Activated CD4-positive, CD25-positive, alpha-beta regulatory T cell (primary cell): ENCODE results near the gene ZNF615.
"Not testable (repeated sequence)": the region's sequence is repeated elsewhere in the genome, so short reads cannot be mapped to it uniquely, and the experiment has no call there.

Experiments
- DNase-seq, 4 experiments: peaks; one replicate each; lab custom pipeline; 2025; lab: John Stamatoyannopoulos, UW

ZNF615 gene

DNA sequence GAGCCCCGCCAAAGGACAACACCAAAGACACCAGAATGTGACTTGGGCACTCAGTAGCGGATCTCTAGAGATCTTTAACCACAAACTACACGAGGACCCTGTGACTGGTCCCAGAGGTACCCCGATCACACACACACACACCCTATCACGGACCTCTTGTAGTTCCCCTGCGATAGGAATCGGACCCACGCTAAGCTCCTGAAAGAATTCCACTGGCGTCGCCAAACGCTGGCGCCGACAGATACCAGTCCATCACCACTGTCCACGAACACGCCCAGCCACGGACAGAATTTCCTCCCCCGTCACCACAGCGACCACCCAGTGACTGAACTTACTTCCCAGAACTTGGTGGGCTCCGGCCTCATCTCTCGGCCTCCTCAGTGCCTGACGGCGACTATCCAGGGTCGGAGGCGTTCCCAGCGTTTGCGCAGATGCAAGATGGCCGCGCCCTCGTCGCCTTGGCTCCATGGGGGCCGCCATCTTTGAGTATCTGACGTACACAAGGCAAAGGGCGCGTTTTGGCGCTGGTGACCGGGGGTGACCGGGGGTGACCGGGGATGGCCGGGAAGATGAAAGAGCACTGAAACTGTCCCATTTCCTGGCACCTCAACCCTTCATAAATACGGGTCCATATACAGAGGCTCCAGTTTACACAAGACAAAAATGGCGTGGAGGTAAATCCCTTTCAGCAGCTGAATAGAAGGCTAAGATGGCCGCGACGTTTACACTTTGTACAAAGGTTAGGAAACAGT is at the start of gene ZNF615:
Gene ZNF615 (minus strand): TSS at position 406 of the 752 bp plus-strand sequence. CDS start 4,500 bp downstream, outside the sequence.
- peak; percentile 67 to 76 (median 69) for DNase-seq

DNA sequence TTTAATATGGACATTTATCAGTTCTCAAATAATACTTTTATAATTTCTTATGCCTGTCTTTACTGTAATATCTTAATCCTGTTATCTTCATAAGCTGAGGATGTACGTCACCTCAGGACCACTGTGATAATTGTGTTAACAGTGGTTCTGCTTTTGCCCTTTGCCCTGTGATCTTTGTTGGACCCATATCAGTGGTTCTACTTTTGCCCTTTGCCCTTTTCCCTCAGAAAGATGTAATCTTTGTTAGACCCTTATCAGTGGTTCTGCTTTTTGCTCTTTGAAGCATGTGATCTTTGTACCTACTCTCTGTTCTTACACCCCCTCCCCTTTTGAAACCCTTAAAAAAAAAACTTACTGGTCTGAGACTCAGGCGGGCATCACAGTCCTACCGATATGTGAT is 48.5 kb upstream of the ZNF615 start:
- DNase-seq, result not testable (repeated sequence)

DNA sequence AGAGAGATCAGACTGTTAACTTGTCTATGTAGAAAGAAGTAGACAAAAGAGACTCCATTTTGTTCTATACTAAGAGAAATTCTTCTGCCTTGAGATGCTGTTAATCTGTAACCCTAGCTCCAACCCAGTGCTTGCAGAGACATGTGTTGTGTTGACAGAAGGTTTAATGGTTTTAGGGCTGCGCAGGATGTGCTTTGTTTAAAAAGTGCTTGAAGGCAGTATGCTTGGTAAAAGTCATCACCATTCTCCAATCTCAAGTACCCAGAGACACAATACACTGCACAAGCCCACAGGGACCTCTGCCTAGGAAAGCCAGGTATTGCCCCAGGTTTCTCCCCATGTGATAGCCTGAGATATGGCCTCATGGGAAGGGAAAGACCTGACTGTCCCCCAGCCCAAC is 43.7 kb upstream of the ZNF615 start:
- not testable (repeated sequence) for DNase-seq

DNA sequence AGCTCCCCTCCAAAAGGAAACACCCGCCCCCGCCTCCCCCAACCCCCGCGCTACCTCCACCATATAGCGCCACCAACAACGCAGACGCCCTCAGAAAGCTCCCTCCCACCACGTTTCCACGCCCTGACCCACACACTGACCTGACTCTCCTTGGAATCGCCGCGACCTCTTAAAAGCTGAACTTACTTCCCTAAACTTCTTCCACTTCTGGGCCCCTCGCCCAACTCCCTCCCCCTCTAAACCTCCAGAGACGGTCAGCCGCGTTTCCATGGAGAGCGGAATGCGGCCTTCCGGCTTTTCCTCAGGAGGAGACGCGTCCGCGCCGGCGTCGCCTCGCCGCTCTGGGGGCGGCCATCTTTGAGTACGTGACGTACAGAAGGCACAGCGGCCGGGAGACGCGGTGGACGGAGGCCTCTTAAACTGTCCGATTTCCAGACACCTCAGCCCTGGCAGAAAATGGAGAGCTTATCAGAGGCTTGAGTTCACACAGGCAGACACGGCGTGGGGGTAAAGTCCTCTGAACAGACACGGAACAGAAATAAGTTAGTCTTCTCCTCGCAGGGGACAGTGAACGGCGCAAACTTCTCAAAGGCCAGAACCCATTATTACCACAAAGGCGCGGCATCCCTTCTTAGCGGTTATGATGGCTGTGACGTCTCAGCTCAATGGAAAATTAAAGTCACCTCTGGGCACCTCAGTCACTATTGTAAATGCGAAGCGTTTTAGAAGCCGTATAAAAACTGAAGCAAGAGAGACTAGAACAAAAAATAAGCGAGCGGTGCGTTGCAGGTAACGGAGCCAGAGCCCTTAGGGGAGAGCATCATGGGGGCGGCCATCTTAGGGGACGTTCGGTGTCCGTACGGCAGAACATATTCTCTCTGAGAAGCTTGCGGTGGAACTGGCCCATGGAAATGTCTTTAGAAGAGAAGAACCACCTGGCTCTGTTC is 40.8 kb upstream of the ZNF615 start, which contains the start of gene ZNF432:
Gene ZNF432 (minus strand): TSS at position 284 of the 947 bp plus-strand sequence. CDS start 1,970 bp downstream, outside the sequence.
- peak; percentile 57 to 70 (median 60) for DNase-seq

DNA sequence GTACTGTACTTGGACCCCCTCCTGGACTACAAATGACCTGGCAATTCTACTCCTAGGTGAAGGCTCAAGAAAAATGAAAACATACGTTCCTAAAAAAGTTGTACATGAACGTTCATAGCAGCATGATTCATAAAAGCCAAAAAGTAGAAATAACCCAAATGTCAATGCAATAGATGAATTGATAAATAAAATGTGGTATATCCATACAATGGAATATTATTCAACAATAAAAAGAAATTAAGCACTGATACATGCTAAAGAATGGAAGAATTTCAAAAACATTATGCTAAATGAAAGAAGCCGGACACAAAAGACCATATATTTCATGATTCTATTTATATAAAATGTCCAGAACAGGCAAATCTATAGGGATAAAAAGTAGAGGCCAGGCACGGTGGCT is 31.2 kb upstream of the ZNF615 start:
- DNase-seq, result no peak

DNA sequence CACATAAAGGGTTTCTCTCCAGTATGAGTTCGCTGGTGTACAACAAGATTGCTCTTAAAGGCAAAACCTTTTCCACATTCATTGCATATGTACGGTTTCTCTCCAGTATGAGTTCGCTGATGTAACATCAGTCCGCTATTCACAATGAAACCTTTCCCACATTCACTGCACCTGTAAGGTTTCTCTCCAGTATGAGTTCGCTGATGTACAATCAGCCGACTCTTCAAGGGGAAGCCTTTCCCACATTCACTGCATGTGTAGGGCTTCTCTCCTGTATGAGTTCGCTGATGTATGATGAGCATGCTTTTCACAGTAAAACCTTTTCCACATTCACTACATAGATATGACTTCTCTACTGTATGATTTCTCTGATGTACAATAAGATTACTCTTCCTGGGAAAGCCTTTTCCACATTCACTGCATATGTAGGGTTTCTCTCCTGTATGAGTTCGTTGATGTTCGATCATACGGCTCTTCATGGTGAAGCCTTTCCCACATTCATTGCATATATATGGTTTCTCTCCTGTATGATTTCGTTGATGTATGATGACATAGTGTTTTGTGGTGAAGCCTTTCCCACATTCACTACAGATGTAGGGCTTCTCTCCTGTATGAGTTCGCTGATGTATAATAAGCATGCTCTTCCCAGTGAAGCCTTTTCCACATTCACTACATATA is 26.2 kb upstream of the ZNF615 start:
- DNase-seq, result no peak

DNA sequence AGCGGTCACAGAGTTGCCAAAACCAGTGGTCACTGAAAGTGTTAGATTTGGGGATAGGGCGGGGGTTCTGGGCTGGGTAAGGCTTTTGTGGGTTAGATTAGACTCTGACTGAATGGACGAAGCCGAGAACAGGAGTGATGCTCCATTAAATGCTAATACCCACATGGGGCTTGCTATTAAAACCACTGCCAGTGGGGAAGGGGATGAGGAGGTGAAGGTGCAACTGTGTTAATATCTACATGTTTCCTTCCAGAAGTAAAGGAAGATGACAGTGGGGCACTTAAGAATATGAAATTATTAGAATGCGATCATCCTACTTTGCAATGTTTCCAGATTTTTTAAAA is 20.7 kb upstream of the ZNF615 start:
- no peak for DNase-seq

DNA sequence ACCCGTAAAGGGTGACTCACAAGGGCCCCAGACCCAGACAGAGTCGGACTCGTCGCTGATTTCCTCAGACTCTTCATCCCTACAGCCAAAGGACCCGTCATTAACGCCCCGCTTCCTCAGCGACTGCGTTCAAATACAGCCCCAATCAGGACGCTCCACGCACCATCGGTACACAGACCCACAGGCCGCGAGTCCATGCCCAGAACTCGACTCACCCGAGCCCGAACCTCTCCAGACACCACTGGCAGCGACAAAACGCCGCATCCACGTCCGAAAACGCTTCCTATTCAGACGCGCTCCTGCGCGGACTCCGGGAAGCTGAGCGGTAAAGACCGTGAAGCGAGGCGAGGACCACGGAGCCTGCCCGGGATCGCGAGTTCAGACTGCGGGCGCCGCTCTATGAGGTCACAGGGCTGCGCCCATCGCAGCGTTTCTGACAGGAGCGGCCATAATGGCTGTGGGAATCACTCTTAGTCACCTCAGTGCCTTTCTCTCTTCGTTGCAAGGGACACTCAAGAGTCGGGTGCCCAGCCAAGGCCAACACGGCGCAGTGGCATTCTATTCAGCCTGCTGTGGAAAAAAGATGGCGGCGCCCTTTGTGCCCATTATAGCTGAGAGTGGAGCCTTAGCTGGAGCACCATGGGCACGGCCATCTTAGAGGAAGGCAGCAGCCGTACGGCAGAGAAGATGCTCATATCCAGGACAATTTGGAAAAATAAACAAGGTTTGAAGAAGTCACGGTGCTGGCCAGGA is 20.2 kb upstream of the ZNF615 start, which contains the start of gene ZNF614:
Gene ZNF614 (minus strand): TSS at position 353 of the 753 bp plus-strand sequence. CDS start 2,634 bp downstream, outside the sequence.
- peak; percentile 58 to 74 (median 72) for DNase-seq

DNA sequence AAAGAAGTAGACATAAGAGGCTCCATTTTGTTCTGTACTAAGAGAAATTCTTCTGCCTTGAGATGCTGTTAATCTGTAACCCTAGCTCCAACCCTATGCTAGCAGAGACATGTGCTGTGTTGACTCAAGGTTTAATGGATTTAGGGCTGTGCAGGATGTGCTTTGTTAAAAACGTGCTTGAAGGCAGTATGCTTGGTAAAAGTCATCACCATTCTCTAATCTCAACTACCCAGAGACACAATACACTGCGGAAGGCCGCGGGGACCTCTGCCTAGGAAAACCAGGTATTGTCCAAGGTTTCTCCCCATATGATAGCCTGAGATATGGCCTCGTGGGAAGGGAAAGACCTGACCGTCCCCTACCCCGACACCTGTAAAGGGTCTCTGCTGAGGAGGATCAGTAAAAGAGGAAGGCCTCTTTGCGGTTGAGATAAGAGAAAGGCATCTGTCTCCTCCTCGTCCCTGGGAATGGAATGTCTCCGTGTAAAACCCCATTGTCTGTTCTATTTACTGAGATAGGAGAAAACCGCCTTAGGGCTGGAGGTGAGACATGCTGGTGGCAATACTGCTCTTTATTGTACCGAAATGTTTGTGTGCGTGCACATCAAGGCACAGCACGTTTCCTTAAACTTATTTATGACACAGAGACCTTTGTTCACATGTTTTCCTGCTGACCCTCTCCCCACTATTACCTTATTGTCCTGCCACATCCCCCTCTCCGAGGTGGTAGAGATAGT is 18.4 kb upstream of the ZNF615 start:
- DNase-seq, result not testable (repeated sequence)

DNA sequence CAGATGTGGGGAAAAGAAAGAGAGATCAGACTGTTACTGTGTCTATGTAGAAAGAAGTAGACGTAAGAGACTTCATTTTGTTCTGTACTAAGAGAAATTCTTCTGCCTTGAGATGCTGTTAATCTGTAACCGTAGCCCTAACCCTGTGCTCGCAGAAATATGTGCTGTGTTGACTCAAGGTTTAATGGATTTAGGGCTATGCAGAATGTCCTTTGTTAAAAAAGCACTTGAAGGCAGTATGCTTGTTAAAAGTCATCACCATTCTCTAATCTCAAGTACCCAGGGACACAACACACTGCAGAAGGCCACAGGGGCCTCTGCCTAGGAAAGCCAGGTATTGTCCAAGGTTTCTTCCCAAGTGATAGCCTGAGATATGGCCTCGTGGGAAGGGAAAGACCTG is 16.5 kb upstream of the ZNF615 start:
- not testable (repeated sequence) for DNase-seq

DNA sequence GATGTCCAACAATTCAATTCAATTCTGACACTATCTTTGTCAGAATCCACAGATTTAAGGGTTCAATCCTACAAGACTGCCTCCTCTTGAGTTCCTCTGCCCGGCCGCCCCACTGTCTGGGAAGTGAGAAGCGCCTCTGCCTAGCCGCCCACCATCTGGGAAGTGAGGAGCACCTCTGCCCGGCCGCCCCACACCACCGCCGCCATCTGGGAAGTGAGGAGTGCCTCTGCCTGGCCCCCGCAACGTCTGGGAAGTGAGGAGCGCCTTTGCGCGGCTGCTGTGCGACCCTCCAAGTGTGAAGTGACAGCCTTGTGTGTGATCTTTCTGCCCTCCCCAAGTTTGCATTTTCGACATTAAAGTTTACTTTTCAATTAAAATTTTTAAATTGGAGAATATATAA is 14.2 kb upstream of the ZNF615 start:
- no peak for DNase-seq

DNA sequence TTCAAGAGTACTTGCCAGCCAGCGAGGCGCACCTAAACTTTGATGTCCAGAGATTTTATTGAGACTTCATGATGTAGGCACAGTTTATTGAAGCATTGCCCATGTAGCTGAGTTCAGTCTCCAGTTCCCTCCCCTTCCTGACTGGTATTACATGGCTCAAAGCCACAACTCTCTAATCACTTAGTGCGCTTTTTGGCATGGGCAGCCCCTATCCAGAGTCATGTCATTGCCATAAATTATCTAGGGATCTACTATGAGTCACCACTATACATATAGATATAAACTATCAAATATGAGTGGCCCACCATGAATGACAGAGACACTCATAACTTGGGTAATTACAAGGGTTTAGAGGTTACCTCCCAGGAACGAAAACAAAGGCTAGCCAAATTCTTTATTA is 12.5 kb upstream of the ZNF615 start:
- no peak for DNase-seq

DNA sequence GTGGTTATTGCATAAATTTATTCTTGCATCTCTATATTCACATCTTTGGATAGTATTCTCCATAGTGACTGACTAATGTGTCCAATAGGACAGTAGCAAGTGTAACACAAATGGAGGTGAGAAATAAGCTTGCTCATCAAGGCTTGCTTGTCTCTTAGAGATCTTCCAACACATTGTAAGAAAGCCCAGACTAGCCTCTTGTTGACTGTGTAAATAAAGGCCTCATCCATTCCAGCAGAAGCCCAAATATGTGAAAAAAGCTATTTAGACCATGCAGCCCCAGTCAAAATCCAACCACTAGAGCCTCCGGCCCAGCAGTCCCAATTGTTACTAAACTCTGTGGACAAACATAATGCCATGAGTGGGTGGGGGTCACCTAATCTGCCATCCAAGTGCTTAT is 2.7 kb upstream of the ZNF615 start:
- DNase-seq, result no peak

DNA sequence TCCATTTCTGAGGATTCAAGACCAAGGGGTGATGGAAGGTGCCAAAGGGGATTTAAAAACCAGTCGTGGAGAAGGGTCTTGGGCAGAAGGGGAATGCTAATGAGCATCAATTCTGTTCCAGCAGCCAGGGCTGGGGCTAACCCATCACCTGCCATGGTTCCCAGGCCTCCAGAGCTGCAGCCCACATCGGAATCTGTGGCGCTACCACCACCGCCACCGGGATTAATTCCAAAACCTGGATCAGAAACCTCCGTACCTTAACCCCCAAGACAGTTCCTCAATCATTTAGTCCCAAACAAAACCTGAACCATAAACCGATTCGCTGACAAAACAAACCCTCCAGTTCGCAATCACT is 583 bp downstream of the ZNF615 start:
- DNase-seq, result no peak

DNA sequence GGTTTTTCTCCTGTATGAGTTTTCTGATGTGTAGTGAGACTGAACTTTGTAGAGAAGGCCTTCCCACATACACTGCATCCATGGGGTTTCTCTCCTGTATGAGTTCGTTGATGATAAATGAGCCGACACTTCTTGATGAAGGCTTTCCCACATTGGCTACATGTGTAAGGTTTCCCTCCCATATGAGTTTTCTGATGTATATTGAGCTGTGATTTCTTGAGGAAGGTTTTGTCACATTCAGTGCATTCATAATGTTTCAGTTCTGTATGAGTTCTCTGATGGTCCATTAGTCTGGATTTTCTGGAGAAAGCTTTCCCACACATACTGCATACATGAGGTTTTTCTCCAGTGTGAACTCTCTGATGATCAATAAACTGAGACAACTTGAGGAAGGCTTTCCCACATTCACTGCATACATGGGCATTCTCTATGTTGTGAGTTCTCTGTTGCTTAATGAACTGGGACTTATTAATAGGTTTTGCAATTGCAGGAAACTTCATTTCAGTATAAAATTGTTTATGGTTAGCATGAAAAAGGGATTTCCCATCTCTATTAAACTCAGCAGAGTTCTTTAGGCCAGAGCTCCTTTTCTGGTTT is 13.9 kb downstream of the ZNF615 start:
- no peak for DNase-seq

DNA sequence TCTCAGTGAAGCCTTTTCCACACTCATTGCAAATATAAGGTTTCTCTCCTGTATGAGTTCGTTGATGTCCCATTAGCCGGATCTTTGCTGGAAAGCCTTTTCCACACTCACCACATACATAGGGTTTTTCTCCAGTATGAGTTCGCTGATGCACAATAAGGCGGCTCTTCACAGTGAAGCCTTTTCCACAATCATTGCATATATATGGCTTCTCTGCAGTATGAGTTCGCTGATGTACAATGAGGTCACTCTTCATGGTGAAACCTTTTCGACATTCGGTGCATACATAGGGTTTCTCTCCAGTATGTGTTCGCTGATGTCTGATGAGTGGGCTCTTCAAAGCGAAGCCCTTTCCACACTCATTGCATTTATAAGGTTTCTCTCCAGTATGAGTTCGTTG is 14.6 kb downstream of the ZNF615 start:
- DNase-seq, result no peak

DNA sequence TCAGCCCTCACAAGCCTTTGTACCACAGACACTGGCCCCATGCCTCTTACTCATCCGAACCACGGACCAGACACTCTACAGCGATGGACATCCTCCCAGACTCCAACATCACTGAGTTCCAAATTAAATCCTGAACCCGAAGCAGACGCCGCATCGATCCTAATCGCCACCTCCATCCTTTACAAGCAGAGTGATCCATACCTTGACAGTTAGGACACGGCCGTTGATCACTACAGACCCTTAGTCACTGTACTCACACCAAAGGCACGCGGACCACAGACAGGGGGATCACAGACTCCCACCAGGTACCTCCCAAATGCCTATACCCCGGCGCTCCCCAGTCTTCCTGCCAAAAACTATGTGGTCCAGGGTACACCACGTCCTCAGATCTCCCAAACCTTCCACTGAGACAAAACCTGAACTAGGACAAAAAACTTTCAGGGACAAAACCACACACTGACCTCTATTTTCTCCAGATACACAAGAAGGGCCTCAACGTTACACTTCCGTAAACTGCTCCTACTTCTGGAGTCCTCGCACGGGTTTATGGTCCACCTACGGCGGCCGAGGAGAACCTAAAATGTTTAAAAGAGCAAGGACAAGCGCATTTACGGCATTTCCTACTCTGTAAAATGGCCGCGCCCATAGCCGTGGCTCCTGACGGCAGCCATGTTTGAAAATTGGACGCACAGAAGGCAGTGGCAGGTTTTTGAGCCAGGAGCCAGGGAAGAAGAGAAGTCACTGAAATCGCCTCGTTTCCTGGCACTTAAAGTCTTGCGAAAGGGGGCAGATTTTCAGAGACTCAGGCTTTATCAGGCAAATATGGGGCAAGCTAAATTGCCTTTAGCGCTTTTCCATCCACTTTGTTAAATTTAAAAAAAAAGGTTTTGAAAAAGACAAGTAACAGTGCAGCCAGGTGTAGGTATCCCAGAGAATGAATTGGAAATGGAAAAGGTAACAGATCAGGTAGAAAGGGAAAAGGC is 21.4 kb downstream of the ZNF615 start, which contains the start of gene ZNF350:
Gene ZNF350 (minus strand): TSS at position 532 of the 983 bp plus-strand sequence. CDS start 12,480 bp downstream, outside the sequence.
- peak; percentile 64 to 73 (median 70) for DNase-seq

DNA sequence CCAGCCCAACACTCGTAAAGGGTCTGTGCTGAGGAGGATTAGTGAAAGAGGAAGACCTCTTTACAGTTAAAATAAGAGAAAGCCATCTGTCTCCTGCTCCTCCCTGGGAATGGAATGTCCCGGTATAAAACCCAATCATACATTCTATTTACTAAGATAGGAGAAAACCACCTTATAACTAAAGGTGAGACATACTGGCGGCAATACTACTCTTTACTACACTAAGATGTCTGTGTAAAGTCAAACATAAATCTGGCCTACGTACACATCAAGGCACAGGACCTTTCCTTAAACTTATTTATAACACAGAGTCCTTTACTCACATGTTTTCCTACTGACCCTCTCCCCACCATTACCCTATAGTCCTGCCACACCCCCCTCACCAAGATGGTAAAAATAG is 24.6 kb downstream of the ZNF615 start:
- DNase-seq, result no peak

DNA sequence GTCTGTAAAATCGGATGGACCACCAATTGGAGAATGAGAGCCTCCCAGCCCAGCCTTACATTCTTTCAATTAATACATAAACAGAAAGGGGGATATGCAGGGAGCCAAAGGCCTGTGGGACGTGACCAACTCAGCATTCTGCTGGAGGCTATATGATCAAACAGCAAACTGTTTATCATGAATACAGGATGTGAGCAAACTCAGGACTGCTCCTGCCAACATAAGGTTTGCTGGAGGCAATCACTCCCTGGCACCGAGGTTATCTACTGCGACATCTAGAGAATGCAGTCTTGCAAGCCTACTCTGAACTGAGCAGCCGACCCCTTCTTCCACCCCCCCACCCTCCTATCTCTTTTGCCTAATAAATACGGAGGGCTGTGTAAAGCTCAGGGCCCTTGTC is 27.1 kb downstream of the ZNF615 start:
- DNase-seq, result not testable (repeated sequence)
